Suprapubic skin (tissue), 3 donors: Measurements from ENCODE around the gene AGTPBP1.

ENCODE experiments used
- EP300 ChIP-seq: sonication (generic); formaldehyde crosslinking; IDR thresholded peaks from one replicate; pipeline ENCODE4 v1.6.1; 2017; ENCODE audit warnings: antibody characterized with exemption
- POLR2A ChIP-seq, 2 donors: fragments of 450-650 bp; IDR thresholded peaks; one replicate each; pipeline ENCODE4 v1.6.1; 2017; ENCODE audit warnings: antibody characterized with exemption in 2 of 2, mild to moderate bottlenecking in 2 of 2, moderate library complexity in 2 of 2
- TF ChIP-seq, protein P1 (sequence below), 2 donors: fragments of 200-600 bp in 1 of 2; fragments of 450-650 bp in 1 of 2; sonication (generic) in 1 of 2; IDR thresholded peaks; one replicate each; pipeline ENCODE4 v1.5.1; 2016 to 2019; ENCODE audit warnings: antibody characterized with exemption in 2 of 2, mild to moderate bottlenecking in 1 of 2, moderate library complexity in 1 of 2

- TF ChIP-seq EP300 (no peak), POLR2A (IDR thresholded peaks at IDR 0.05) (no peak)
- TF ChIP-seq, protein P1, sequence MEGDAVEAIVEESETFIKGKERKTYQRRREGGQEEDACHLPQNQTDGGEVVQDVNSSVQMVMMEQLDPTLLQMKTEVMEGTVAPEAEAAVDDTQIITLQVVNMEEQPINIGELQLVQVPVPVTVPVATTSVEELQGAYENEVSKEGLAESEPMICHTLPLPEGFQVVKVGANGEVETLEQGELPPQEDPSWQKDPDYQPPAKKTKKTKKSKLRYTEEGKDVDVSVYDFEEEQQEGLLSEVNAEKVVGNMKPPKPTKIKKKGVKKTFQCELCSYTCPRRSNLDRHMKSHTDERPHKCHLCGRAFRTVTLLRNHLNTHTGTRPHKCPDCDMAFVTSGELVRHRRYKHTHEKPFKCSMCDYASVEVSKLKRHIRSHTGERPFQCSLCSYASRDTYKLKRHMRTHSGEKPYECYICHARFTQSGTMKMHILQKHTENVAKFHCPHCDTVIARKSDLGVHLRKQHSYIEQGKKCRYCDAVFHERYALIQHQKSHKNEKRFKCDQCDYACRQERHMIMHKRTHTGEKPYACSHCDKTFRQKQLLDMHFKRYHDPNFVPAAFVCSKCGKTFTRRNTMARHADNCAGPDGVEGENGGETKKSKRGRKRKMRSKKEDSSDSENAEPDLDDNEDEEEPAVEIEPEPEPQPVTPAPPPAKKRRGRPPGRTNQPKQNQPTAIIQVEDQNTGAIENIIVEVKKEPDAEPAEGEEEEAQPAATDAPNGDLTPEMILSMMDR (IDR thresholded peaks at IDR 0.05) = no peak
Measured at GRCh38 chr9:85508616-85509015, 233.1 kb downstream of the AGTPBP1 start.
